SK-N-SH treated with all-trans-retinoic acid at 6 μM for 48 hours (cell line): ENCODE results near the gene CBFB.

ENCODE experiments used
- ATAC-seq: fragments of 200-7000 bp; cut with Tn5 transposase; 3 replicates; pipeline ENCODE4 v1.9.1; 2020; ENCODE audit warnings: mild to moderate bottlenecking, moderate library complexity
- ARNTL ChIP-seq: fragments of 450-650 bp; formaldehyde crosslinking; IDR thresholded peaks from 2 replicates; pipeline ENCODE4 v1.5.0; 2020; ENCODE audit warnings: low read depth, mild to moderate bottlenecking, moderate library complexity, borderline replicate concordance
- BACH2 ChIP-seq: fragments of 250-450 bp; sonication (Bioruptor Pico); IDR thresholded peaks from 2 replicates; pipeline ENCODE4 v1.9.0; 2021; ENCODE audit warnings: mild to moderate bottlenecking, borderline replicate concordance
- CSDC2 ChIP-seq: fragments of 250-450 bp; sonication (Bioruptor Pico); IDR thresholded peaks from 2 replicates; pipeline ENCODE4 v1.5.0; 2020; ENCODE audit warnings: mild to moderate bottlenecking, moderate library complexity
- CSRNP3 ChIP-seq: fragments of 250-450 bp; sonication (Bioruptor Pico); IDR thresholded peaks from 2 replicates; pipeline ENCODE4 v1.5.1; 2021; ENCODE audit warnings: mild to moderate bottlenecking, moderate library complexity
- ESRRG ChIP-seq: fragments of 250-450 bp; sonication (Bioruptor Pico); IDR thresholded peaks from 2 replicates; pipeline ENCODE4 v1.6.1; 2021; ENCODE audit warnings: mild to moderate bottlenecking
- ISL1 ChIP-seq: fragments of 250-450 bp; sonication (Bioruptor Pico); IDR thresholded peaks from 2 replicates; pipeline ENCODE4 v2.1.2; 2022; ENCODE audit warnings: mild to moderate bottlenecking, moderate library complexity
- OSR1 ChIP-seq: fragments of 250-450 bp; sonication (Bioruptor Pico); IDR thresholded peaks from 2 replicates; pipeline ENCODE4 v1.8.0; 2022; ENCODE audit warnings: moderate library complexity, mild to moderate bottlenecking, inconsistent platforms
- PATZ1 ChIP-seq: fragments of 250-450 bp; sonication (Bioruptor Pico); IDR thresholded peaks from 2 replicates; pipeline ENCODE4 v1.8.0; 2020; ENCODE audit warnings: mild to moderate bottlenecking, moderate library complexity, borderline replicate concordance
- POU6F1 ChIP-seq: fragments of 250-450 bp; sonication (Bioruptor Pico); IDR thresholded peaks from 2 replicates; pipeline ENCODE4 v1.8.0; 2021; ENCODE audit warnings: low read depth, mild to moderate bottlenecking, moderate library complexity, borderline replicate concordance
- PPARA ChIP-seq: fragments of 250-450 bp; sonication (Bioruptor Pico); IDR thresholded peaks from 2 replicates; pipeline ENCODE4 v1.5.0; 2020; ENCODE audit warnings: mild to moderate bottlenecking, borderline replicate concordance
- RARB ChIP-seq: fragments of 250-450 bp; sonication (Bioruptor Pico); IDR thresholded peaks from 2 replicates; pipeline ENCODE4 v1.8.0; 2021; ENCODE audit warnings: mild to moderate bottlenecking, moderate library complexity
- SNAI2 ChIP-seq: fragments of 250-450 bp; sonication (Bioruptor Pico); IDR thresholded peaks from 2 replicates; pipeline ENCODE4 v1.5.0; 2020; ENCODE audit warnings: mild to moderate bottlenecking, moderate library complexity
- TCF4 ChIP-seq: fragments of 250-450 bp; sonication (Bioruptor Pico); IDR thresholded peaks from 2 replicates; pipeline ENCODE4 v1.8.0; 2021; ENCODE audit warnings: mild to moderate bottlenecking, moderate library complexity, borderline replicate concordance
- TOX ChIP-seq: fragments of 250-450 bp; sonication (Bioruptor Pico); IDR thresholded peaks from 2 replicates; pipeline ENCODE4 v1.8.0; 2021; ENCODE audit warnings: mild to moderate bottlenecking, moderate library complexity, borderline replicate concordance
- TSHZ2 ChIP-seq: fragments of 250-450 bp; sonication (Bioruptor Pico); IDR thresholded peaks from 2 replicates; pipeline ENCODE4 v1.5.0; 2020; ENCODE audit warnings: mild to moderate bottlenecking, moderate library complexity
- ZC3H10 ChIP-seq: fragments of 250-450 bp; sonication (Bioruptor Pico); IDR thresholded peaks from 2 replicates; pipeline ENCODE4 v1.5.1; 2021; ENCODE audit warnings: mild to moderate bottlenecking, moderate library complexity
- ZFP30 ChIP-seq: fragments of 450-650 bp; formaldehyde crosslinking; IDR thresholded peaks from 2 replicates; pipeline ENCODE4 v1.5.0; 2022; ENCODE audit warnings: mild to moderate bottlenecking, moderate library complexity
- ZNF565 ChIP-seq: fragments of 450-650 bp; formaldehyde crosslinking; conservative IDR thresholded peaks from 2 replicates; pipeline ENCODE4 v1.5.0; 2020; ENCODE audit warnings: low read depth, mild to moderate bottlenecking, moderate library complexity
- ZNF70 ChIP-seq: fragments of 450-650 bp; formaldehyde crosslinking; IDR thresholded peaks from 2 replicates; pipeline ENCODE4 v1.5.0; 2020; ENCODE audit warnings: mild to moderate bottlenecking, moderate library complexity
- ZNF8 ChIP-seq: fragments of 450-650 bp; formaldehyde crosslinking; IDR thresholded peaks from 2 replicates; pipeline ENCODE4 v1.5.0; 2020; ENCODE audit warnings: mild to moderate bottlenecking, moderate library complexity

CBFB gene

GRCh38 chr16:67028696-67029253 is at the start of gene CBFB:
Gene CBFB, plus strand, starts transcription at chr16:67029149. Its CDS starts 259 bp downstream, at chr16:67029408.
- ATAC-seq: peak; percentile 84

GRCh38 chr16:66983033-66983432 is 45.9 kb upstream of the CBFB start:
- ATAC-seq: no peak
- TF ChIP-seq ZNF8 (CRISPR knock-in tag): no peak
- TF ChIP-seq ZNF565 (CRISPR knock-in tag): no peak
- TF ChIP-seq PPARA (CRISPR knock-in tag): no peak
- TF ChIP-seq CSDC2 (CRISPR knock-in tag): no peak
- TF ChIP-seq TCF4 (CRISPR knock-in tag): no peak
- no peak for TF ChIP-seq ISL1
- TF ChIP-seq ESRRG (CRISPR knock-in tag): no peak
- TF ChIP-seq ZFP30 (CRISPR knock-in tag): no peak
- TF ChIP-seq OSR1 (CRISPR knock-in tag): no peak
- TF ChIP-seq ZNF70 (CRISPR knock-in tag): no peak
- TF ChIP-seq PATZ1 (CRISPR knock-in tag): no peak
- TF ChIP-seq TOX (CRISPR knock-in tag): no peak
- no peak for TF ChIP-seq TSHZ2
- TF ChIP-seq BACH2: no peak
- TF ChIP-seq RARB: no peak

More at GRCh38 chr16:67028696-67029253, at the start of gene CBFB:
- TF ChIP-seq CSDC2 (CRISPR knock-in tag): no peak
- TF ChIP-seq ZNF70 (CRISPR knock-in tag): no peak
- TF ChIP-seq ARNTL: no peak
- no peak for TF ChIP-seq RARB
- no peak for TF ChIP-seq SNAI2 (CRISPR knock-in tag)
- no peak for TF ChIP-seq CSRNP3
- no peak for TF ChIP-seq TOX (CRISPR knock-in tag)
- TF ChIP-seq BACH2: no peak
- TF ChIP-seq ZNF8 (CRISPR knock-in tag): no peak
- no peak for TF ChIP-seq ISL1

- no peak for TF ChIP-seq CSDC2 (CRISPR knock-in tag)
- TF ChIP-seq SNAI2 (CRISPR knock-in tag): no peak
- TF ChIP-seq POU6F1 (CRISPR knock-in tag): no peak
- TF ChIP-seq ARNTL: no peak
- TF ChIP-seq RARB: no peak
- TF ChIP-seq BACH2: no peak
- no peak for ATAC-seq
These were observed 44.0 kb upstream of the CBFB start for GRCh38 chr16:66984892-66985311.

GRCh38 chr16:66986559-66986958 is 42.4 kb upstream of the CBFB start:
- ATAC-seq: no peak
- TF ChIP-seq PPARA (CRISPR knock-in tag): no peak
- TF ChIP-seq OSR1 (CRISPR knock-in tag): no peak
- TF ChIP-seq ZFP30 (CRISPR knock-in tag): no peak
- no peak for TF ChIP-seq ESRRG (CRISPR knock-in tag)
- TF ChIP-seq TCF4 (CRISPR knock-in tag): no peak
- no peak for TF ChIP-seq ZC3H10 (CRISPR knock-in tag)
